ENCODE measurements around the gene TMEM140.

The TMEM140 gene

DNA sequence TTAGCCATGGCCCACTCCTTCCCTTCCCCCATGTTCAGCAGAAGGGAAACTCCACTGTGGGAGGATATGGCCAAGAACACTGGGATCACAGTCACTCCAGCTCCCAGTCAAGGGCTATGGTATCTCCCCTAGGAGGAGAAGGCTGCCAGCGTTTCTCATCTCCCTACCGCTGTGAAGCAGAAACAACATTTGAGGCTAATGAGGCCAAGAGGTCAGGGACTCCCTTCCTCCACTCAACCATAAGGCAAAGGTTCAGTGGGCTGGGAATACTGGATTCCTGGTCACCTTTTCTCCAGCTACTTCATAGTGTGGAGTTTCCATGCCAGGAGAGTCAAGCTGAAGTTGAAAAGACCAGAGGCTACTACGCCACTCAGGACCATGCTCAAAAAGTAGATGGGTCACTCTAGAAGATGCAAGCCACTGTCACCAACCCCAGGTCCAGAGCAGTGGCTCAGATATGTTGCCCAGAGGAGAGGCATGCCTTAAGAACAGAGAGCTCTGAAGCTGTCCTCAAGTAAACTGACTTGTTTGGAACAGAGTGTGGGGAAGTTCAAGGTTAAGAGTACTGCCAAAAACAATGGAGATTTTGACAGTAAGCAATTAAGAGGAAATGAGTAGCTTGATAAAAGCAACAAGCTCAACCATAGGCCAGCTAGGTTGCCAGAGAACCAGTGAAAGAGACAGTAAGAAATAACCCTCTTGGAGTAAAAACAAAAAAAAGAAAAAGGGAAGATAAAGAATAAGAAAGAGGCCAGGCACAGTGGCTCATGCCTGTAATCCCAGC lies 3.8 kb upstream of the TMEM140 start:
- no peak for DNase-seq (ENCODE audit: low read depth)
- TF ChIP-seq, protein P1, sequence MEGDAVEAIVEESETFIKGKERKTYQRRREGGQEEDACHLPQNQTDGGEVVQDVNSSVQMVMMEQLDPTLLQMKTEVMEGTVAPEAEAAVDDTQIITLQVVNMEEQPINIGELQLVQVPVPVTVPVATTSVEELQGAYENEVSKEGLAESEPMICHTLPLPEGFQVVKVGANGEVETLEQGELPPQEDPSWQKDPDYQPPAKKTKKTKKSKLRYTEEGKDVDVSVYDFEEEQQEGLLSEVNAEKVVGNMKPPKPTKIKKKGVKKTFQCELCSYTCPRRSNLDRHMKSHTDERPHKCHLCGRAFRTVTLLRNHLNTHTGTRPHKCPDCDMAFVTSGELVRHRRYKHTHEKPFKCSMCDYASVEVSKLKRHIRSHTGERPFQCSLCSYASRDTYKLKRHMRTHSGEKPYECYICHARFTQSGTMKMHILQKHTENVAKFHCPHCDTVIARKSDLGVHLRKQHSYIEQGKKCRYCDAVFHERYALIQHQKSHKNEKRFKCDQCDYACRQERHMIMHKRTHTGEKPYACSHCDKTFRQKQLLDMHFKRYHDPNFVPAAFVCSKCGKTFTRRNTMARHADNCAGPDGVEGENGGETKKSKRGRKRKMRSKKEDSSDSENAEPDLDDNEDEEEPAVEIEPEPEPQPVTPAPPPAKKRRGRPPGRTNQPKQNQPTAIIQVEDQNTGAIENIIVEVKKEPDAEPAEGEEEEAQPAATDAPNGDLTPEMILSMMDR (IDR thresholded peaks at IDR 0.05; ENCODE audit: control insufficient read depth, insufficient read depth, low read depth, low read length, missing control alignments), result no peak
- no peak overlapping the region for H3K4me3 ChIP-seq (ENCODE audit: control insufficient read depth, low read depth, low read length)

DNA sequence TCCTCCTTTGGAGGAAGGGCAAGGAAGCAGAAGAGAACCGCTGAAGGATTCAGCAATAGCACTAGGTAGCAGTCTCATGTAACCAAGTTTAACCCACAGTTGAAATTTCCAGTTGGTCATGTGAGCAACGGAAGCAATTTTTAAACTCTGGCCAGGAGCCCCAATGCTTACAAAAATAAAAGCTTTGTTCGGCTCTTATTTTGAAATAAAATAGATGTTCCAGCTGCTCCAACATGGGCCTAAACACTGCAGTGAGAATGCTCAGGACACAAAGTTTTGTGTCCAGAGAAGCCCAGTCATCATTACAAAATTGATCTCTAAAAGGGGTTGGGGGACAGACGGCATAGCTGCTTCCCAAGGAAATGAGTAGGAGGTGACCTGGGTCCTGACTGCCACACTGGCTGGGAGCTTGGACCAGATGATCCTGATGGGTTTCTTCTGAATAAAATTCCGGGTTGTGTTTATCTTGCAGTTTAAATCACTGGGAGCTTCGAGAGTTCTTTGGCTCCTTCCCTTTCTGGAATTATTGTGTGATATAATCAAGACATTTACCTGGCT lies 452 bp upstream of the TMEM140 start:
- H3K4me3 ChIP-seq (ENCODE audit: control insufficient read depth, low read depth, low read length), result no peak overlapping the region

DNA sequence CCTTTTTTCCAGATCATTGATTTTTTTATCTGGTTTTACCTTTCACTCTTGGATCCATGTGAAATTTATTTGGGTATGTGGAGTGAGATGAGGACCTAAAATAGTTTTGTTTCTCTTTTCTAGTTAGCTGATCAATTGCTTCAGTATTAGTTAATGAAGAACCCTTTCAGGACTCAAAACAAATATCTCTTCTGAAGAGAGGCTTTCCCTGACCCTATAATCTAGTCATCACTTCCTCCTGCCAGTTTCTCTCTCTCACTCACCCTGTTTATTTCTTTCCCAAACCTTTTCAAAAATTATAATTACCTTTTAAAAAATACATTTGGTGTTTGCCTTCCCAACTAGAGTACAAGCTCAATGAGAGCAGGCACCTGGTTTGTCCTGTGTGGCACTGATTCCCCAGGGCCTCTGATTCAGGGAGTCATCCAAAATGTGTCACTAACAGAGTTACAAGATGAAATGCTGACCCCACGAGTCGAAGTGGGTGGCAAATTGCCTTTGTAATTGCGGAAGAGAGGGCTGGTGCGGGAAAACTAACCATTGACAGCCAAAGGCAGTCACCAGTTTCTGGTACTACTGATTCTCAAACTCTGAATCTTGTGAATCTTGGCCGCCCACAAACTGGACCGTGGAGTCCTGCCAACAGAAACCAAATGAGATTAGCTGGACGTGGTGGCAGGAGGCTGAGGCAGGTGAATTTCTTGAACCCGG lies 2.4 kb downstream of the TMEM140 start:
- no peak overlapping the region for H3K4me3 ChIP-seq (ENCODE audit: control insufficient read depth, low read depth, low read length)
- DNase-seq (ENCODE audit: low read depth), result no peak
- TF ChIP-seq, protein P1 (IDR thresholded peaks at IDR 0.05; ENCODE audit: control insufficient read depth, insufficient read depth, low read depth, low read length, missing control alignments), result no peak

More for the DNA sequence above, 452 bp upstream of the TMEM140 start:
- TF ChIP-seq, protein P1 (IDR thresholded peaks at IDR 0.05; ENCODE audit: control insufficient read depth, insufficient read depth, low read depth, low read length, missing control alignments), result no peak
- no peak for DNase-seq (ENCODE audit: low read depth)

DNA sequence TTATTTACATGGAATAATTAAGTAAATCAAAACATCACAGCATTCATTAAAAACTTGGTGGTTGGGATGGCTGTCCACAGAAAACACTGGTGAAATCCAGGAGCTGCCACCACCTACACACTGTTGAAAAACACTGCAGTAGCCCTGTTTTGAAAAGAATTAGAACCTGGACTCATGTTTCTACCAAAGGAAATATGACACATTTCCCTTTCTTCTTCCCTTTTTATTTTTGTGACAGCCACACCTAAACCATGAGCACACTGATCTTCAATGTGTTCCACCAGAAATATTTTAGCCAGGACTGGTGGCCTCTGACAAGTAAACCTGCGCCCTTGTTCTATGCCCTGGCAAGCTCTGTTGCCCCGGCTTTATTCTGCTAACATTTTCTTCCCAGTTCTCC lies 3.3 kb downstream of the TMEM140 start:
- DNase-seq (ENCODE audit: low read depth), result no peak
- TF ChIP-seq, protein P1 (IDR thresholded peaks at IDR 0.05; ENCODE audit: control insufficient read depth, insufficient read depth, low read depth, low read length, missing control alignments), result no peak
- H3K4me3 ChIP-seq (ENCODE audit: control insufficient read depth, low read depth, low read length), result no peak overlapping the region

DNA sequence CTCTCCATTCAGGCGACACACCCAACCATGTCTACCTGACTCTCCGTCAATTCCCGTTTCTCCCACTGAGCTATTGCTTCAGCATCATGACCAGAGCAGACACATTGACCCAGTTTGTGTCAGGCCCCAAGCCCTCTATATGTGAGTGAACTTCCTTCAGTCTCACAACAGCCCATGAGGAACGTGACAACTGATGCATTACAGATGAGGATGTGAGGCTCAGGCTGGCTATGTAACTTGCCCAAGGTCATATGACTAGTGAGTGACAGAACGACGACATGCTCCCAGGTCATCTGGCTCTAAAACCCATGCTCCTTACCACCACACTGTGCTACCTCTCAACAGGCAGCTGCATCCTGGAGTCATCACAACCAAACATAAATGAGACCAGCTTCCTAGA lies 3.7 kb downstream of the TMEM140 start:
- no peak overlapping the region for H3K4me3 ChIP-seq (ENCODE audit: control insufficient read depth, low read depth, low read length)
- no peak for DNase-seq (ENCODE audit: low read depth)
- TF ChIP-seq, protein P1 (IDR thresholded peaks at IDR 0.05; ENCODE audit: control insufficient read depth, insufficient read depth, low read depth, low read length, missing control alignments), result no peak

DNA sequence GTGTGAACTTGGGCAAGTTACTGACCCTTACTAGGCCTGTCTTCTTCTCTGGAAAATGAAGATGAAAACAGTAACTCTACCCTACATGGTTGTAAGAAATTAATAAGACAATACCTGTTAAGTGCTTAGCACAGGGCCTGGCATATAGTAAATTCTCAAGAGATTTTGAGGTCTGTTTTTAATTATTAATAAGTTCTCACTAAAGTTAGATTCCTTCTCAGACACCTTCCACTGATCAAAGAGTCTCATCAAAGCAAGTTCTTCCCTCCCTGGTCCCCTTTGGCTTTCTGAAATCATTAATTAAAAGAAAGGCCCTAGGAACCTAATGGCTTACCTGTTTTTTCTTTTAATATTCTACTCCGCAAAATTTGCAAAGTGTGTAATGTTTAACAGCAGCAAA lies 4.6 kb downstream of the TMEM140 start:
- H3K4me3 ChIP-seq (ENCODE audit: control insufficient read depth, low read depth, low read length), result no peak overlapping the region
- TF ChIP-seq, protein P1 (IDR thresholded peaks at IDR 0.05; ENCODE audit: control insufficient read depth, insufficient read depth, low read depth, low read length, missing control alignments), result no peak

More for the DNA sequence above, 4.6 kb downstream of the TMEM140 start:
- no peak for DNase-seq (ENCODE audit: low read depth)
